ENCODE results near the gene ELFN1.

DNA sequence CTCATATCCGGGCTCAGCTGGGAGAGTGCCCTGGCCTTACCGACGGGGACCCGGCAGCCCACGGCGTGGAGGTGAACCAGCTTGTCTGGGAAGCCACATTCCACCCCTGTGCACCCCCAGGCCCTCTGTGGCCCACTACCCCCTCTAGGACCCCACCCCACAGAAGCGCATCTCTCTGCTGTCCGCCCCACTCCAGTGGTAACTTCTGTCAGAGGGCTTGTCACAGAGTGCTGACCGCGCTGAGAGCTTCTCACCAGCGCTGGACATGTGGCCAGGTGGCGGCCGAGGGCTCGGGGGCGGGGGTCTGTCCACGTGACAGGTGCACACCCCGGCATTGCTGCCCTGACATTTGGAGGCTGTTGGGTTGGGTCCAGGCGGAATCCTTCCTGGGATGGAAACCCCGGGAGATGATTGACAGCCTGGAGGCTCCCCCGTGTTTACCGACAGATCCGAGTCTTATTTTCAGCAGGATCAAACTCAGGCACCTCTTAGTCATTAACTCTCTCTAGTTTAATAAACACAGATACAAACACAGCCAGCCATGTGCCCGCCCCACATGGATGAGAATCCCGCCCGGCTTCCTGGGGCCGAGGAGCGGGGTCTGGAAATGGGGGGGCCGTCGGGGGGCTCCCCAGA lies 5.1 kb downstream of the ELFN1 start:
- TF ChIP-seq, protein P1, sequence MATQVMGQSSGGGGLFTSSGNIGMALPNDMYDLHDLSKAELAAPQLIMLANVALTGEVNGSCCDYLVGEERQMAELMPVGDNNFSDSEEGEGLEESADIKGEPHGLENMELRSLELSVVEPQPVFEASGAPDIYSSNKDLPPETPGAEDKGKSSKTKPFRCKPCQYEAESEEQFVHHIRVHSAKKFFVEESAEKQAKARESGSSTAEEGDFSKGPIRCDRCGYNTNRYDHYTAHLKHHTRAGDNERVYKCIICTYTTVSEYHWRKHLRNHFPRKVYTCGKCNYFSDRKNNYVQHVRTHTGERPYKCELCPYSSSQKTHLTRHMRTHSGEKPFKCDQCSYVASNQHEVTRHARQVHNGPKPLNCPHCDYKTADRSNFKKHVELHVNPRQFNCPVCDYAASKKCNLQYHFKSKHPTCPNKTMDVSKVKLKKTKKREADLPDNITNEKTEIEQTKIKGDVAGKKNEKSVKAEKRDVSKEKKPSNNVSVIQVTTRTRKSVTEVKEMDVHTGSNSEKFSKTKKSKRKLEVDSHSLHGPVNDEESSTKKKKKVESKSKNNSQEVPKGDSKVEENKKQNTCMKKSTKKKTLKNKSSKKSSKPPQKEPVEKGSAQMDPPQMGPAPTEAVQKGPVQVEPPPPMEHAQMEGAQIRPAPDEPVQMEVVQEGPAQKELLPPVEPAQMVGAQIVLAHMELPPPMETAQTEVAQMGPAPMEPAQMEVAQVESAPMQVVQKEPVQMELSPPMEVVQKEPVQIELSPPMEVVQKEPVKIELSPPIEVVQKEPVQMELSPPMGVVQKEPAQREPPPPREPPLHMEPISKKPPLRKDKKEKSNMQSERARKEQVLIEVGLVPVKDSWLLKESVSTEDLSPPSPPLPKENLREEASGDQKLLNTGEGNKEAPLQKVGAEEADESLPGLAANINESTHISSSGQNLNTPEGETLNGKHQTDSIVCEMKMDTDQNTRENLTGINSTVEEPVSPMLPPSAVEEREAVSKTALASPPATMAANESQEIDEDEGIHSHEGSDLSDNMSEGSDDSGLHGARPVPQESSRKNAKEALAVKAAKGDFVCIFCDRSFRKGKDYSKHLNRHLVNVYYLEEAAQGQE (IDR thresholded peaks at IDR 0.05; ENCODE audit: low read depth, low read length) = no peak
- TF ChIP-seq CREM (IDR thresholded peaks at IDR 0.05; ENCODE audit: low read depth) (no peak), FOS (IDR thresholded peaks at IDR 0.05; ENCODE audit: borderline replicate concordance, extremely low read depth, insufficient read length) (no peak), ZZZ3 (IDR thresholded peaks at IDR 0.05; ENCODE audit: control insufficient read depth, insufficient read length, low read depth) (no peak), EZH2 (IDR thresholded peaks at IDR 0.05; ENCODE audit: borderline replicate concordance, control insufficient read depth, low read depth, low read length) (no peak), KDM1A (IDR thresholded peaks at IDR 0.05; ENCODE audit: borderline replicate concordance) (no peak), TAF1 (IDR thresholded peaks at IDR 0.05; ENCODE audit: borderline replicate concordance, low read depth, low read length) (no peak), POLR2AphosphoS5 (IDR thresholded peaks at IDR 0.05; ENCODE audit: low read length) (no peak), HDGF (IDR thresholded peaks at IDR 0.05) (no peak)
- TF ChIP-seq, protein P2, sequence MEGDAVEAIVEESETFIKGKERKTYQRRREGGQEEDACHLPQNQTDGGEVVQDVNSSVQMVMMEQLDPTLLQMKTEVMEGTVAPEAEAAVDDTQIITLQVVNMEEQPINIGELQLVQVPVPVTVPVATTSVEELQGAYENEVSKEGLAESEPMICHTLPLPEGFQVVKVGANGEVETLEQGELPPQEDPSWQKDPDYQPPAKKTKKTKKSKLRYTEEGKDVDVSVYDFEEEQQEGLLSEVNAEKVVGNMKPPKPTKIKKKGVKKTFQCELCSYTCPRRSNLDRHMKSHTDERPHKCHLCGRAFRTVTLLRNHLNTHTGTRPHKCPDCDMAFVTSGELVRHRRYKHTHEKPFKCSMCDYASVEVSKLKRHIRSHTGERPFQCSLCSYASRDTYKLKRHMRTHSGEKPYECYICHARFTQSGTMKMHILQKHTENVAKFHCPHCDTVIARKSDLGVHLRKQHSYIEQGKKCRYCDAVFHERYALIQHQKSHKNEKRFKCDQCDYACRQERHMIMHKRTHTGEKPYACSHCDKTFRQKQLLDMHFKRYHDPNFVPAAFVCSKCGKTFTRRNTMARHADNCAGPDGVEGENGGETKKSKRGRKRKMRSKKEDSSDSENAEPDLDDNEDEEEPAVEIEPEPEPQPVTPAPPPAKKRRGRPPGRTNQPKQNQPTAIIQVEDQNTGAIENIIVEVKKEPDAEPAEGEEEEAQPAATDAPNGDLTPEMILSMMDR (IDR thresholded peaks at IDR 0.05 in 2 of 3, conservative IDR thresholded peaks at IDR 0.05 in 1 of 3; ENCODE audit: control insufficient read depth in 2 of 3, extremely low read depth in 1 of 3, insufficient read depth in 1 of 3, low read depth in 3 of 3, low read length in 3 of 3) = no peak
- TF ChIP-seq, protein P3, sequence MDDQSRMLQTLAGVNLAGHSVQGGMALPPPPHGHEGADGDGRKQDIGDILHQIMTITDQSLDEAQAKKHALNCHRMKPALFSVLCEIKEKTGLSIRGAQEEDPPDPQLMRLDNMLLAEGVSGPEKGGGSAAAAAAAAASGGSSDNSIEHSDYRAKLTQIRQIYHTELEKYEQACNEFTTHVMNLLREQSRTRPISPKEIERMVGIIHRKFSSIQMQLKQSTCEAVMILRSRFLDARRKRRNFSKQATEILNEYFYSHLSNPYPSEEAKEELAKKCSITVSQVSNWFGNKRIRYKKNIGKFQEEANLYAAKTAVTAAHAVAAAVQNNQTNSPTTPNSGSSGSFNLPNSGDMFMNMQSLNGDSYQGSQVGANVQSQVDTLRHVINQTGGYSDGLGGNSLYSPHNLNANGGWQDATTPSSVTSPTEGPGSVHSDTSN (IDR thresholded peaks at IDR 0.05; ENCODE audit: insufficient replicate concordance, low read depth, low read length) = no peak

Measured in GM12878 (cell line).